ENCODE measurements around the gene P2RY12. TPM values are rescaled to one million over a fixed set of nuclear protein-coding genes. Genes with fewer than 3 reads are reported as not detected.
A peak's percentile ranks its signal among the peaks of the same experiment; 100 is the strongest.

Gene P2RY12
- total RNA-seq, 1 donor = under 0.01 TPM

- H3K4me3 ChIP-seq (ENCODE audit: low read depth, low read length) = no peak within 1 kb of the TSS
- DNase-seq (ENCODE audit: low read depth) = no peak
- TF ChIP-seq CTCF (IDR thresholded peaks at IDR 0.05; ENCODE audit: insufficient read depth, low read depth, low read length) = no peak
Measured at GRCh38 chr3:151316267-151316991, 68.1 kb downstream of the P2RY12 start, which contains the start of gene GPR87. TSS of gene GPR87 (minus strand) at chr3:151316820. CDS start at chr3:151300100, 16,720 bp downstream.

- no peak for DNase-seq (ENCODE audit: low read depth)
- no peak for TF ChIP-seq CTCF (IDR thresholded peaks at IDR 0.05; ENCODE audit: insufficient read depth, low read depth, low read length)
Measured at GRCh38 chr3:151315846-151316245, 68.7 kb downstream of the P2RY12 start.

GRCh38 chr3:151315136-151315535 lies 69.4 kb downstream of the P2RY12 start:
- DNase-seq (ENCODE audit: low read depth) = peak; percentile 89
- TF ChIP-seq CTCF (IDR thresholded peaks at IDR 0.05; ENCODE audit: insufficient read depth, low read depth, low read length) = no peak
- no peak overlapping the region for H3K4me3 ChIP-seq (ENCODE audit: low read depth, low read length)

More at GRCh38 chr3:151315846-151316245, 68.7 kb downstream of the P2RY12 start:
- no peak overlapping the region for H3K4me3 ChIP-seq (ENCODE audit: low read depth, low read length)

- no peak overlapping the region for H3K4me3 ChIP-seq (ENCODE audit: low read depth, low read length)
- DNase-seq (ENCODE audit: low read depth) = no peak
- TF ChIP-seq CTCF (IDR thresholded peaks at IDR 0.05; ENCODE audit: insufficient read depth, low read depth, low read length) = no peak
Measured at GRCh38 chr3:151314593-151314992, 70.0 kb downstream of the P2RY12 start.

GRCh38 chr3:151314137-151314536 lies 70.4 kb downstream of the P2RY12 start:
- no peak overlapping the region for H3K4me3 ChIP-seq (ENCODE audit: low read depth, low read length)
- TF ChIP-seq CTCF (IDR thresholded peaks at IDR 0.05; ENCODE audit: insufficient read depth, low read depth, low read length) = no peak
- DNase-seq (ENCODE audit: low read depth) = no peak

GRCh38 chr3:151312972-151313371 lies 71.6 kb downstream of the P2RY12 start:
- no peak for TF ChIP-seq CTCF (IDR thresholded peaks at IDR 0.05; ENCODE audit: insufficient read depth, low read depth, low read length)
- no peak for DNase-seq (ENCODE audit: low read depth)
- H3K4me3 ChIP-seq (ENCODE audit: low read depth, low read length) = no peak overlapping the region

DNA sequence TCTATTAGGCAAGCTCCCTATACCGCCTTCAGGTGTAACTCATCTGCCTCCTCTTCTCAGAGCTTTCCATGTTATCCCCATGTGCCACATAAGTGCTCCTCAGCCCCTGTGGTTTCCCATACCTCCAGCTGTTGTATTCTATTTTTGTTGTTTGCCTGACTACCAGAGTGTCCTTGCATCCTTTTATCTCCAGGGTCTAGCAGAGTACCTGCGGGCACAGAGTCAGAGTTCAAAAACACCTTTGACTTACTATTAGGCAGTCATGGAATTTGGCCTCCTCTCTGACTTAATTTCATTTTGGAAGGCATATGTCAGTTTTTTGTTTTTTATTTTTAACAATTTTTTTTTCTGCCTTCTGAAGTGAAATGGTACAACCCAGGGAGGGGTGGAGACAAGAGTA lies 75.0 kb downstream of the P2RY12 start:
- no peak for TF ChIP-seq CTCF (IDR thresholded peaks at IDR 0.05; ENCODE audit: insufficient read depth, low read depth, low read length)
- no peak for DNase-seq (ENCODE audit: low read depth)
- no peak overlapping the region for H3K4me3 ChIP-seq (ENCODE audit: low read depth, low read length)
